GM19397 (cell line): ENCODE data around the gene FUCA1.
"Not testable (repeated sequence)": the region's sequence is repeated elsewhere in the genome, so short reads cannot be mapped to it uniquely, and the experiment has no call there.

Experiments used
- ATAC-seq: cut with Tn5 transposase; IDR thresholded peaks from one replicate; pipeline ENCODE4 v1.9.1; 2021; ENCODE audit warnings: mild to moderate bottlenecking, moderate library complexity; ENCODE audit not compliant: unreplicated experiment

The FUCA1 gene

GRCh38 chr1:23896491-23896890 lies 28.4 kb upstream of the FUCA1 start:
- no peak for ATAC-seq

GRCh38 chr1:23895993-23896392 lies 27.9 kb upstream of the FUCA1 start:
- no peak for ATAC-seq

- no peak for ATAC-seq
These were observed 27.0 kb upstream of the FUCA1 start for GRCh38 chr1:23895082-23895481.

- no peak for ATAC-seq
These were observed 21.0 kb upstream of the FUCA1 start for GRCh38 chr1:23889074-23889473.

GRCh38 chr1:23885222-23885621 lies 17.1 kb upstream of the FUCA1 start:
- ATAC-seq, result no peak

- no peak for ATAC-seq
These were observed 14.7 kb upstream of the FUCA1 start for GRCh38 chr1:23882746-23883145.

- ATAC-seq, result no peak
These were observed 11.7 kb upstream of the FUCA1 start for GRCh38 chr1:23879809-23880208.

- ATAC-seq, result no peak
These were observed 10.6 kb upstream of the FUCA1 start for GRCh38 chr1:23878668-23879067.

- ATAC-seq, result no peak
These were observed 7.3 kb upstream of the FUCA1 start for GRCh38 chr1:23875382-23875781.

GRCh38 chr1:23872421-23872820 lies 4.3 kb upstream of the FUCA1 start:
- no peak for ATAC-seq

GRCh38 chr1:23869051-23869450 lies 961 bp upstream of the FUCA1 start:
- no peak for ATAC-seq

- ATAC-seq, result peak; percentile 12
These were observed 497 bp upstream of the FUCA1 start for GRCh38 chr1:23868557-23869016.

GRCh38 chr1:23867542-23867894 lies 572 bp downstream of the FUCA1 start:
- ATAC-seq, result no peak

GRCh38 chr1:23865543-23865930 lies 2.6 kb downstream of the FUCA1 start:
- ATAC-seq, result no peak

- no peak for ATAC-seq
These were observed 3.1 kb downstream of the FUCA1 start for GRCh38 chr1:23864801-23865542.

- ATAC-seq, result no peak
These were observed 5.5 kb downstream of the FUCA1 start for GRCh38 chr1:23862640-23863039.

- no peak for ATAC-seq
These were observed 13.5 kb downstream of the FUCA1 start for GRCh38 chr1:23854568-23854967.

- not testable (repeated sequence) for ATAC-seq
These were observed 15.0 kb downstream of the FUCA1 start for GRCh38 chr1:23853124-23853523.

- ATAC-seq, result not testable (repeated sequence)
These were observed 16.7 kb downstream of the FUCA1 start for GRCh38 chr1:23851406-23851805.

GRCh38 chr1:23848673-23849616 lies 19.1 kb downstream of the FUCA1 start:
- ATAC-seq, result no peak

- ATAC-seq, result not testable (repeated sequence)
These were observed 20.5 kb downstream of the FUCA1 start for GRCh38 chr1:23847482-23848095.

GRCh38 chr1:23845163-23845562 lies 22.9 kb downstream of the FUCA1 start:
- ATAC-seq, result no peak
